ENCODE results near the gene SH3RF3.

The SH3RF3 gene

GRCh38 chr2:109343460-109343859 is 214.5 kb downstream of the SH3RF3 start:
- H3K27ac ChIP-seq (ENCODE audit: low read length): no peak overlapping the region
- H3K27me3 ChIP-seq (ENCODE audit: control insufficient read depth, insufficient read depth, low read length): no peaks in the 10 kb centered on the region
- H3K4me3 ChIP-seq (ENCODE audit: low read length): no peak overlapping the region
- no peak for DNase-seq (ENCODE audit: low read depth, low spot score)
- H3K4me1 ChIP-seq (ENCODE audit: control insufficient read depth, insufficient read depth, low read length): no peaks in the 10 kb centered on the region
- H3K36me3 ChIP-seq (ENCODE audit: control insufficient read depth, insufficient read depth, low read length): no peaks in the 10 kb centered on the region
- WGBS (ENCODE audit: insufficient coverage, insufficient read length): no CpG with 5 or more reads among the region's 5 CpGs
- no peaks in the 10 kb centered on the region for H3K9me3 ChIP-seq (ENCODE audit: control insufficient read depth, insufficient read depth, low read length)

GRCh38 chr2:109344270-109344805 is 215.3 kb downstream of the SH3RF3 start:
- no peaks in the 10 kb centered on the region for H3K27me3 ChIP-seq (ENCODE audit: control insufficient read depth, insufficient read depth, low read length)
- WGBS (ENCODE audit: insufficient coverage, insufficient read length): no CpG with 5 or more reads among the region's 9 CpGs
- DNase-seq (ENCODE audit: low read depth, low spot score): no peak
- H3K36me3 ChIP-seq (ENCODE audit: control insufficient read depth, insufficient read depth, low read length): no peaks in the 10 kb centered on the region
- H3K27ac ChIP-seq (ENCODE audit: low read length): no peak overlapping the region
- H3K9me3 ChIP-seq (ENCODE audit: control insufficient read depth, insufficient read depth, low read length): no peaks in the 10 kb centered on the region
- no peak overlapping the region for H3K4me3 ChIP-seq (ENCODE audit: low read length)
- no peaks in the 10 kb centered on the region for H3K4me1 ChIP-seq (ENCODE audit: control insufficient read depth, insufficient read depth, low read length)

- Histone ChIP-seq H3K9me3 (ENCODE audit: control insufficient read depth, insufficient read depth, low read length) (no peaks in the 10 kb centered on the region), H3K36me3 (ENCODE audit: control insufficient read depth, insufficient read depth, low read length) (no peaks in the 10 kb centered on the region), H3K27me3 (ENCODE audit: control insufficient read depth, insufficient read depth, low read length) (no peaks in the 10 kb centered on the region), H3K4me3 (ENCODE audit: low read length) (no peak overlapping the region), H3K27ac (ENCODE audit: low read length) (no peak overlapping the region), H3K4me1 (ENCODE audit: control insufficient read depth, insufficient read depth, low read length) (no peaks in the 10 kb centered on the region)
- WGBS (ENCODE audit: insufficient coverage, insufficient read length): no CpG with 5 or more reads among the region's 10 CpGs
- no peak for DNase-seq (ENCODE audit: low read depth, low spot score)
These were observed 216.1 kb downstream of the SH3RF3 start for GRCh38 chr2:109345091-109345490.

- no peaks in the 10 kb centered on the region for H3K27me3 ChIP-seq (ENCODE audit: control insufficient read depth, insufficient read depth, low read length)
- H3K4me3 ChIP-seq (ENCODE audit: low read length): no peak overlapping the region
- H3K4me1 ChIP-seq (ENCODE audit: control insufficient read depth, insufficient read depth, low read length): no peaks in the 10 kb centered on the region
- no peak overlapping the region for H3K27ac ChIP-seq (ENCODE audit: low read length)
- no peak for DNase-seq (ENCODE audit: low read depth, low spot score)
- no CpG with 5 or more reads among the region's 13 CpGs for WGBS (ENCODE audit: insufficient coverage, insufficient read length)
- H3K9me3 ChIP-seq (ENCODE audit: control insufficient read depth, insufficient read depth, low read length): no peaks in the 10 kb centered on the region
- no peaks in the 10 kb centered on the region for H3K36me3 ChIP-seq (ENCODE audit: control insufficient read depth, insufficient read depth, low read length)
These were observed 216.9 kb downstream of the SH3RF3 start for GRCh38 chr2:109345653-109346480.

- Histone ChIP-seq H3K27ac (ENCODE audit: low read length) (no peak overlapping the region), H3K4me1 (ENCODE audit: control insufficient read depth, insufficient read depth, low read length) (no peaks in the 10 kb centered on the region), H3K36me3 (ENCODE audit: control insufficient read depth, insufficient read depth, low read length) (no peaks in the 10 kb centered on the region), H3K27me3 (ENCODE audit: control insufficient read depth, insufficient read depth, low read length) (no peaks in the 10 kb centered on the region), H3K4me3 (ENCODE audit: low read length) (no peak overlapping the region), H3K9me3 (ENCODE audit: control insufficient read depth, insufficient read depth, low read length) (no peaks in the 10 kb centered on the region)
- DNase-seq (ENCODE audit: low read depth, low spot score): no peak
- WGBS (ENCODE audit: insufficient coverage, insufficient read length): no CpG with 5 or more reads among the region's 12 CpGs
These were observed 217.7 kb downstream of the SH3RF3 start for GRCh38 chr2:109346601-109347228.

- Histone ChIP-seq H3K4me1 (ENCODE audit: control insufficient read depth, insufficient read depth, low read length) (no peaks in the 10 kb centered on the region), H3K27ac (ENCODE audit: low read length) (no peak overlapping the region), H3K36me3 (ENCODE audit: control insufficient read depth, insufficient read depth, low read length) (no peaks in the 10 kb centered on the region), H3K4me3 (ENCODE audit: low read length) (no peak overlapping the region), H3K9me3 (ENCODE audit: control insufficient read depth, insufficient read depth, low read length) (no peaks in the 10 kb centered on the region), H3K27me3 (ENCODE audit: control insufficient read depth, insufficient read depth, low read length) (no peaks in the 10 kb centered on the region)
- WGBS (ENCODE audit: insufficient coverage, insufficient read length): no CpG with 5 or more reads among the region's 13 CpGs
- DNase-seq (ENCODE audit: low read depth, low spot score): no peak
These were observed 218.6 kb downstream of the SH3RF3 start for GRCh38 chr2:109347626-109348025.

GRCh38 chr2:109348190-109348589 is 219.2 kb downstream of the SH3RF3 start:
- Histone ChIP-seq H3K27ac (ENCODE audit: low read length) (no peak overlapping the region), H3K9me3 (ENCODE audit: control insufficient read depth, insufficient read depth, low read length) (no peaks in the 10 kb centered on the region), H3K4me1 (ENCODE audit: control insufficient read depth, insufficient read depth, low read length) (no peaks in the 10 kb centered on the region), H3K4me3 (ENCODE audit: low read length) (no peak overlapping the region), H3K27me3 (ENCODE audit: control insufficient read depth, insufficient read depth, low read length) (no peaks in the 10 kb centered on the region), H3K36me3 (ENCODE audit: control insufficient read depth, insufficient read depth, low read length) (no peaks in the 10 kb centered on the region)
- WGBS (ENCODE audit: insufficient coverage, insufficient read length): no CpG with 5 or more reads among the region's 3 CpGs
- no peak for DNase-seq (ENCODE audit: low read depth, low spot score)

- DNase-seq (ENCODE audit: low read depth, low spot score): no peak
- Histone ChIP-seq H3K4me1 (ENCODE audit: control insufficient read depth, insufficient read depth, low read length) (no peaks in the 10 kb centered on the region), H3K27ac (ENCODE audit: low read length) (no peak overlapping the region), H3K36me3 (ENCODE audit: control insufficient read depth, insufficient read depth, low read length) (no peaks in the 10 kb centered on the region), H3K9me3 (ENCODE audit: control insufficient read depth, insufficient read depth, low read length) (no peaks in the 10 kb centered on the region), H3K27me3 (ENCODE audit: control insufficient read depth, insufficient read depth, low read length) (no peaks in the 10 kb centered on the region), H3K4me3 (ENCODE audit: low read length) (no peak overlapping the region)
- no CpG with 5 or more reads among the region's 13 CpGs for WGBS (ENCODE audit: insufficient coverage, insufficient read length)
These were observed 219.9 kb downstream of the SH3RF3 start for GRCh38 chr2:109348671-109349502.

GRCh38 chr2:109349503-109350465 is 220.8 kb downstream of the SH3RF3 start:
- H3K4me1 ChIP-seq (ENCODE audit: control insufficient read depth, insufficient read depth, low read length): no peaks in the 10 kb centered on the region
- H3K27me3 ChIP-seq (ENCODE audit: control insufficient read depth, insufficient read depth, low read length): no peaks in the 10 kb centered on the region
- H3K36me3 ChIP-seq (ENCODE audit: control insufficient read depth, insufficient read depth, low read length): no peaks in the 10 kb centered on the region
- DNase-seq (ENCODE audit: low read depth, low spot score): no peak
- H3K4me3 ChIP-seq (ENCODE audit: low read length): no peak overlapping the region
- whole genome bisulfite sequencing (ENCODE audit: insufficient coverage, insufficient read length): no CpG with 5 or more reads among the region's 18 CpGs
- H3K27ac ChIP-seq (ENCODE audit: low read length): no peak overlapping the region
- no peaks in the 10 kb centered on the region for H3K9me3 ChIP-seq (ENCODE audit: control insufficient read depth, insufficient read depth, low read length)

Measured in iPS DF 6.9 (cell line).